HG03442 (cell line): ENCODE data around the gene ENOX2.
"Not testable (repeated sequence)": the region's sequence is repeated elsewhere in the genome, so short reads cannot be mapped to it uniquely, and the experiment has no call there.

Experiments used
- ATAC-seq: cut with Tn5 transposase; IDR thresholded peaks from one replicate; pipeline ENCODE4 v1.9.1; 2021; ENCODE audit warnings: mild to moderate bottlenecking, moderate library complexity; ENCODE audit not compliant: unreplicated experiment

Gene ENOX2

GRCh38 chrX:130769835-130770234, 133.2 kb downstream of the ENOX2 start:
- no peak for ATAC-seq

DNA sequence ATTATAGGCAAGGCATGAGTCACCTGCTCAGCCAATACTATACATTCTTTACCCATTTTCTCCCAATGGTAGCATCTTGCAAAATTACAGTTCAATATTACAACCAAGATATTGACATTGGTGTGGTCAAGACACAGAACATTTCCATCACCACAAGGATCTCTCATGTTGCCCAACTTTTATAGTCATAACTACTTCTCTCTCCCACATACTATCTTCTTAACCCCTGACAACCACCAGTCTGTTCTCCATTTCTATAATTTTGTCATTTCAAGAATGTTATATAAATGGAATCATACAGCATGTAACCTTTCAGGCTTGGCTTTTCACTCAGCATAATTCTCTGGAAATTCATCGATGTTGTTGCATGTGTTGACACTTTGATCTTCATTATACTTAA, 144.9 kb downstream of the ENOX2 start:
- ATAC-seq, result no peak

DNA sequence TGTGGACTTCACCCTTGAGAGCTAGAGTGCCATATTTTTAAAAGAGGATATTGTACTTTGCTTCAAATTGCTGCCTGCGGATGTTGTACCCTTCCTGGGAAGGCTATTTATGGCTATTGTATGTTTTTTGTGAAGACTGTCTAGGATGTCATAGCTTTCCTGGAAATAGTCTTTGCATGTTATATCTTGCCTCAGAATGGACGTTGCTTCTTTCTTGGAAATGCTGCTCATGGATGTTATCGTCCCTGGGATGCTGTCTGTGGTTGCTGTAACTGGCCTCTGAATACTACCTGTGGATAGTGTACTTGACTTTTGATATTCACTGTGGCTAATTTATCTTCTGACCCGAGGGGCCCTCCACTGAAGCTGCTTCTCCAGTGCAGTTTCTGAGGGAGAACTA, 146.8 kb downstream of the ENOX2 start:
- ATAC-seq, result no peak

- no peak for ATAC-seq
Observed at GRCh38 chrX:130754353-130754752, 148.7 kb downstream of the ENOX2 start.

- ATAC-seq, result no peak
Observed at GRCh38 chrX:130746709-130747342, 156.2 kb downstream of the ENOX2 start.

DNA sequence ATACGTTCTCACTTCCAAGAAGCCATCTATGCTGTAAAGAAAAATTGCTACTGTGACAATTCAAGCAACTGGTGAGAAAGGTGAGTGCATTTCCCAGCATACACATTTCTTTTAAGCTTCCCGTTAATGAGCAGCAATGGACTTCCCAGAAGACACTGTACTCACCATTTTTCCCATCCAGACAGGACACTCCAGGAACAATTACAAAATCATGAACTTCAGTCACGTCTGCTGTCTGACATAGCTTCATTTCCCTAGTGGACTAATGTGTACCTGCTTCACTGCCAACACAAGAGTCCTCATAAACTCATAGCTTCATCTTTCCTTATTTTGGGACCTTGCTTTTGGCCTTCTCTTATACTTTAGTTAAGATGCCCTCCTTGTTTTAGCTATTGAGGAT, 156.9 kb downstream of the ENOX2 start:
- no peak for ATAC-seq

- ATAC-seq, result no peak
Observed at GRCh38 chrX:130741584-130741983, 161.4 kb downstream of the ENOX2 start.

GRCh38 chrX:130741151-130741550, 161.9 kb downstream of the ENOX2 start:
- ATAC-seq, result no peak

GRCh38 chrX:130738638-130739195, 164.3 kb downstream of the ENOX2 start:
- no peak for ATAC-seq

DNA sequence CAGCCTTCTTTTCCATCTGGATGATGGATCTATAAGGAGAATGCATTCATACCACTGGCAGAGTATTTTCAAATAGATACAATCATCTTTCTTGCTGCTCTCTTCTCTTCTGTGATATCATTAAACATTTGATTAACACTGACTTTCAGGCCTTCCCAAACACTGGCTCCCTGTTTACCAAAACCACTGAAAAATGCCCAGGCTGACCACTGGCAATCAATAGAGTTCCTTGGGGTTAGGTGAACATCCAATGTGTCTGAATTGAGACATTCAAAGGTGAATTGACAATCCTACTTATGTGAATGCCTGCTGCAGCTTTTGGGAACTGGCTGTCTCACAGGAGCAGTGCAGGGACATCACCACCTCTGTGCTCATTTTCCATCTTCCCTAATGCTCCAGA, 168.3 kb downstream of the ENOX2 start:
- ATAC-seq, result no peak

DNA sequence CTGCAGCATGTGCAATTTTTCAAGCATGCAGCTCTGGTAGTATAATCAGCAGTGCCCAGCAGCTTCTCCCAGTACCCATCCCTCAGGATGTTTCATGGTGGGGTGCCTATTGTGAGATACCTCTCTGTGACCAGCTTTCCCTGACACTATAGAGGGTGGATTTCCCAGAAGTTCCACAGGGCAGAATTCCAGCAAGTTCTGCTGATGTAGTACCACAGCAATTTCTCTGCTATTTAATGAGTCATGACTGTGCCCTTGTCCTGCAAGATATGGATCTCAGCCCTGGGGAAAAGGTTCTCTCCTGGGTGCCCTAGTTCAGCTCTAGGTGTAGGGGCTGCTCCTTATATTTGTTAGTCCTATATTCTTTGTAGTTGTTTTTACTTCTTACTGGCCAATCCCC, 174.8 kb downstream of the ENOX2 start:
- ATAC-seq, result no peak

DNA sequence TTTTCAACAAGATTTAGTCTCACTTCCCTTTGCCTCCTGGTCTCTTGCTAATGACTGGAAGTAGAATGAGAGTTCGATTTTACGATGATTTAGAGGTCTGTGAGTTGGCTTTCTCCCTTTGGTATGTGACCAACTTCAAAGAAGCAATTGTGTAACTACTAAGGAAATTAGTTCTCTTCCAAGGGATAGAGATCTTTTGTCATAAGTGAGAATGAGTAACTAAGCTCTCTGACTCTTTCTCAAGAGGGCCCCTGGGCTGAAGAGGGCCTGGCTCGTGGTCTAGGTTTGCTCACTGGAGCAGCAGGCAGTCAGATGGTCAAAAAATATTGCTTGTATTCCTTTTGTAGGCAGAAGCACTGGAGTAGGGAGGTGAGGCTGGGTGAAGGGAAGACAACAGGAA, 176.3 kb downstream of the ENOX2 start:
- ATAC-seq, result no peak

DNA sequence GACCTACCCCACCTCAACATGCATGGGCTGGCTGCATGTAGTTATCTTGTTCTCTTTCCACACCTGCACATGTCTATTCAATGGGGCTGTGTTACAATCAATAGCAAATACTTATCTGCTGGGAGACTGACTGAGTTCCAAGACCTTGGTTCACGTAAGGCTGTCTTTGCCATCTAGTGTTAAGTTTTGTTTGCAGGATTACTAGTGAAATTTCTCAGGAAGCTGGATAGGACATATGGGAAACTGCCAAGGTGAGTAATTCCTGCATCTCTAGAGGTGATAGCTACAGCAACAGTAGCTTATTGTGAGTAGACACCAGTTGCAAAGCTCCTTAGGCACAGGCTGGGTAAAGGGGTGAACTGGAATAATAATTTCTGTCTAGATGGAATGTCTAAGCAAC, 177.5 kb downstream of the ENOX2 start:
- no peak for ATAC-seq

DNA sequence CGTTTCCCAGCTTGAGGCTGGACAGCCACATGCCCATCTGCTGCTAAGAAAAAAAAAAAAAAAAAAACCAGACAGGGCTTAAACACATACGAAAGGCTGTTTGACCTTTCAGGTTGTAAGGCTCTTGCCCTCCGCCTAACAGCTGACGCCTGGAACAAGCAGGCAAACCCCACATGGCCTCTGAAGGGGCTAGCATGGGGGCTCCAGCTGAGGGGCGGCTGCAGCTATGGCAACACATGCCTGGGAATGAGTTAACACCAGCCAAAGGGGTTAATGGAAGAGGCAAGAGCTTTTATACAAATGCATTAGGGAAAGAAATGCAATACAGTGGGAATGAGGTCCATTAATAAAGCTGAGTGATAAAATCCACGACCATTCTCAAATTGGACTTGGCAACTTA, 183.6 kb downstream of the ENOX2 start:
- no peak for ATAC-seq

- no peak for ATAC-seq
Observed at GRCh38 chrX:130718137-130718536, 184.9 kb downstream of the ENOX2 start.

DNA sequence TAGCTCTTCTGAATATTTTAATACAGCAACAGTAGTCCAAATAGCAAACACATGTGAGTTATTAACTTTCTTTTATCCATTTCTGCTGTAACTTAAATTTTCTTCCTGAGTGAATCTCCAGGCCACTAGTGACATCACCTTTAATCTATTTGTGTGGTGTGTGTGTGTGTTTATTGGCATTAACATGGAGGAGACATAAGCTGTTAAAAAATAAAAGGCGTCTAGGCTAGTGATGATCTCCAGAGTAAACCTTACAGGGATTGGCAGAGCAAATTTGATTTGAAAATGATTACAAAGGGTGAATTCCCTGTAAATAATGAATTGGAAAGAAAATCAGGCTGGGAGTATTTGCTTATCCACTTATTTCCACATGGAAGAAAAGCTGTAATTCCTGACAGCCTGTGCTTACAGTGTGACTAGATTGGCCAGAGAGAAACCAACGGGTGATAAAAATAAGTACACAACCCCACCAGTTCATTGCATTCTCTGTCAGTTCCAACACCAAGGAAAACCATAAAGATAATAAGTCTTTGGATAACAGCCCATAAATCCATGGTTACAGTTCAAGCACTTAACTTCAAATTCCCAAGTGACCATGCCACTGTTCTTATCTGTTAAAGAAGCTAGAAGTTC, 186.1 kb downstream of the ENOX2 start:
- no peak for ATAC-seq

- ATAC-seq, result no peak
Observed at GRCh38 chrX:130716346-130716745, 186.7 kb downstream of the ENOX2 start.

DNA sequence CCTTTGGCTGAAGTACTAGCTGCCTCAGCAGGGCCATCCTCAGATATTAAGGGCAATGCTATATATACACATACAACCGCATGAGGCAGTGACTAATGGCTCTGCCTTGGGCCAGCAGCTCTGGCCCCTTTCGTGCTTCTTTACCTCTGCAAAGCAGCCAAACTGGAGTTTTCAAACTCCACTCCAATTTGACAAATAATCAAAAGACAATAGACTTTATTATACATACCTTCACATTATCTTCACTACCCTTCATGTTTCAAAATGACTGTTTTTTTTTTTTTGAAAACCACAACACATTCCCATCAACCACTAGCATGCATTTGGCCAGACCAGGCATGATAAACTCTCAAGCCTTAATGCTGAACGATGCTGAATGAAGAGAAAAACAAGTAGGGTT, 187.7 kb downstream of the ENOX2 start:
- ATAC-seq, result peak; percentile 55

DNA sequence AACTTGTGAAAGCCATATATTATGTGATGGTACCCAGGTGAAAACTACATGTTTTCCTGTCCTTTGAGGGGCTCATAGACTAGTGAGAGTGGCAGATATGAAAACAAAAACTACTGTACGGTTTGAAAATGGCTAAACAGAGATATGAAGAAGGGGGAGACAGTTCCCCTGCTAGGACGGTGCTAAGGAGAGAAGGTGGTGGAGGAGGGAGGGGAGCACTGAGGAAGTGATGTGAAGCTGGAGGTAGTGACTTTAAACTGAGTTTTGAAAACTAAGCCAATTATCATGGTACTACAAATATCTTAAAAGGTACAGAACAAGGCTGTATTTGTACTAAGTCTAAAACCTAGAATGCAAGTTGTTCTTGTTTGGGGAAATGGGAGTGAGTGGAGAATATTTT, 188.3 kb downstream of the ENOX2 start:
- ATAC-seq, result no peak

GRCh38 chrX:130714135-130714534, 188.9 kb downstream of the ENOX2 start:
- no peak for ATAC-seq

DNA sequence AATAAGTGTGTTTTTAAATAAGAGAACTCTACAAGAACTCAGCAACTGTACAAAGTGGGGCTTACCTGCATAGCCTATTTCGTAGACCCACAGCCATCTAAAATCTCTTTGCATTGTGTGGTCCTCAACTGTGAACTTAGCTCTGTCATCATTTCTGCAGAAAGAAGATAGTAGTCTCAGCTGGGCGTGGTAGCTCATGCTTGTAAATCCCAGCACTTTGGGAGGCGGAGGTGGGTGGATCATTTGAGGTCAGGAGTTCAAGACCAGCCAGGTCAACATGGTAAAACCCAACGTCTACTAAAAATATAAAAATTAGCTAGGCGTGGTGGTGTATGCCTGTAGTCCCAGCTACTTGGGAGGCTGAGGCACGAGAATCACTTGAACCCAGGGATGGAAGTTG, 193.8 kb downstream of the ENOX2 start:
- not testable (repeated sequence) for ATAC-seq

GRCh38 chrX:130705591-130705990, 197.4 kb downstream of the ENOX2 start:
- no peak for ATAC-seq
